ENCODE results near the gene ALDH4A1. TPM values are rescaled to one million over a fixed set of nuclear protein-coding genes. Genes with fewer than 3 reads are reported as not detected.
"Not testable (repeated sequence)": the region's sequence is repeated elsewhere in the genome, so short reads cannot be mapped to it uniquely, and the experiment has no call there.

Gene ALDH4A1
- total RNA-seq, 1 donor: 0.73 TPM

DNA sequence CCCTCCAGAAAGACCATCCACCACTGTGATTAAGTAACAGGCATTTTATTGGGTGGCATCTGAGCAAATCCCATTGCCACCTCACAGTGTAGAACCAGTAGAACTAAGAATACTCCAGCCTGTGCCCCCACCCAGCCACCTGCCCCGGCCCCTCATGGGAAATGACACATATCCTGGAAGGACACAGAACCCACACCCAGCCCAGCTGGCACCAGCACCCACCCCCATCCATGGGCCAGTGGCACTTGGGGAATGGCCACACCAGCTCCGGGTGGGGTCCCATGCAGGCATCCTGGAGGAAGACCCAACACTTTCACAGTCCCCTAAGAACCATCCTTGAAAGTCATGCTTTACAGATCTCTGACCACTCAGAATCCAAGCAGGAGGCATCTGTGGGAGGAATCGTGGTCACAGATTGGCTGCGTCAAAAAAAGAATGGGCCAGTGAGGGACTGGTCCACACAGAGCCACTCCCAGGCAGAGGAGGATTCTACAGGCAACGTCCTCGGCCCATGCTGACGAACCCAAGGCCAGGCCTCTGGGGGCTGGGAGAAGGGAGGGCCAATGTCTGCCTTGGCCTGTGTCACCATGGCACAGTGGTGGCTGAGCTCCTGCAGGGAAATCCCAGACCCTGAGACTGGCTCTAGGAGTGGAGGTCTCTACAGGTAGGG lies 30.8 kb downstream of the ALDH4A1 start:
- Histone ChIP-seq H3K4me1 (ENCODE audit: insufficient read depth, low read length) (no peaks in the 10 kb centered on the region), H3K27me3 (ENCODE audit: insufficient read depth, low read length) (no peaks in the 10 kb centered on the region), H3K4me3 (ENCODE audit: low read length) (no peak overlapping the region), H3K9me3 (ENCODE audit: low read depth, low read length) (no peaks in the 10 kb centered on the region)

- Histone ChIP-seq H3K27me3 (ENCODE audit: insufficient read depth, low read length) (no peaks in the 10 kb centered on the region), H3K4me1 (ENCODE audit: insufficient read depth, low read length) (no peaks in the 10 kb centered on the region), H3K9me3 (ENCODE audit: low read depth, low read length) (no peaks in the 10 kb centered on the region), H3K4me3 (ENCODE audit: low read length) (no peak overlapping the region)
Measured at GRCh38 chr1:18870957-18871356, 31.4 kb downstream of the ALDH4A1 start.

- H3K27me3 ChIP-seq (ENCODE audit: insufficient read depth, low read length); H3K4me1 ChIP-seq (ENCODE audit: insufficient read depth, low read length); H3K9me3 ChIP-seq (ENCODE audit: low read depth, low read length); H3K4me3 ChIP-seq (ENCODE audit: low read length): not testable (repeated sequence)
Measured at GRCh38 chr1:18870595-18870865, 31.8 kb downstream of the ALDH4A1 start.

- no peaks in the 10 kb centered on the region for H3K4me1 ChIP-seq (ENCODE audit: insufficient read depth, low read length)
- H3K27me3 ChIP-seq (ENCODE audit: insufficient read depth, low read length): no peaks in the 10 kb centered on the region
- H3K4me3 ChIP-seq (ENCODE audit: low read length): no peak overlapping the region
Measured at GRCh38 chr1:18869847-18870594, 32.3 kb downstream of the ALDH4A1 start.

GRCh38 chr1:18868801-18869424 lies 33.4 kb downstream of the ALDH4A1 start:
- H3K9me3 ChIP-seq (ENCODE audit: low read depth, low read length): no peaks in the 10 kb centered on the region
- H3K27me3 ChIP-seq (ENCODE audit: insufficient read depth, low read length): no peaks in the 10 kb centered on the region

More at GRCh38 chr1:18869847-18870594, 32.3 kb downstream of the ALDH4A1 start:
- no peaks in the 10 kb centered on the region for H3K9me3 ChIP-seq (ENCODE audit: low read depth, low read length)

GRCh38 chr1:18868354-18868753 lies 34.0 kb downstream of the ALDH4A1 start:
- H3K4me1 ChIP-seq (ENCODE audit: insufficient read depth, low read length): no peaks in the 10 kb centered on the region
- H3K4me3 ChIP-seq (ENCODE audit: low read length): no peak overlapping the region
- no peaks in the 10 kb centered on the region for H3K27me3 ChIP-seq (ENCODE audit: insufficient read depth, low read length)
- no peaks in the 10 kb centered on the region for H3K9me3 ChIP-seq (ENCODE audit: low read depth, low read length)

More at GRCh38 chr1:18868801-18869424, 33.4 kb downstream of the ALDH4A1 start:
- Histone ChIP-seq H3K4me1 (ENCODE audit: insufficient read depth, low read length) (no peaks in the 10 kb centered on the region), H3K4me3 (ENCODE audit: low read length) (no peak overlapping the region)

- no peaks in the 10 kb centered on the region for H3K27me3 ChIP-seq (ENCODE audit: insufficient read depth, low read length)
- no peak overlapping the region for H3K4me3 ChIP-seq (ENCODE audit: low read length)
- no peaks in the 10 kb centered on the region for H3K9me3 ChIP-seq (ENCODE audit: low read depth, low read length)
- no peaks in the 10 kb centered on the region for H3K4me1 ChIP-seq (ENCODE audit: insufficient read depth, low read length)
Measured at GRCh38 chr1:18866846-18867245, 35.5 kb downstream of the ALDH4A1 start.

DNA sequence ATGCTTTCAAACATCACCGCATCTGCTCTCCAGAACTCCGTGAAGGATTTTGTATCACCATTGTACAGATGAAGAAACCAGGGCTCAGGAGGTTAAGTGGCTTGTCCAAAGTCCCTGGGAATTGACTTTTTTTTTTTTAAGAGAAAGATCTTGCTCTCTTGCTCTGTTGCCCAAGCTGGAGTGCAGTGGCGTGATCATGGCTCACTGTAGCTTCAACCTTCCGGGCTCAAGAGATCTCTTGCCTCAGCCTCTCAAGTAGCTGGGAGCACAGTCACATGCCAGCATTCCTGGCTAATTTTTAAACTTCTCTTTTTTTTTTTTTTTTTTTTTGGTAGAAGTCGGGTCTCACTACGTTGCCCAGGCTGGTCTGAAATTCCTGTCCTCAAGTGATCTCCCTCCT lies 36.0 kb downstream of the ALDH4A1 start:
- no peak overlapping the region for H3K4me3 ChIP-seq (ENCODE audit: low read length)
- no peaks in the 10 kb centered on the region for H3K9me3 ChIP-seq (ENCODE audit: low read depth, low read length)
- no peaks in the 10 kb centered on the region for H3K4me1 ChIP-seq (ENCODE audit: insufficient read depth, low read length)
- no peaks in the 10 kb centered on the region for H3K27me3 ChIP-seq (ENCODE audit: insufficient read depth, low read length)

- H3K9me3 ChIP-seq (ENCODE audit: low read depth, low read length): no peaks in the 10 kb centered on the region
- H3K27me3 ChIP-seq (ENCODE audit: insufficient read depth, low read length): no peaks in the 10 kb centered on the region
- no peak overlapping the region for H3K4me3 ChIP-seq (ENCODE audit: low read length)
- H3K4me1 ChIP-seq (ENCODE audit: insufficient read depth, low read length): no peaks in the 10 kb centered on the region
Measured at GRCh38 chr1:18865176-18865575, 37.2 kb downstream of the ALDH4A1 start.

GRCh38 chr1:18861590-18861989 lies 40.8 kb downstream of the ALDH4A1 start:
- Histone ChIP-seq H3K27me3 (ENCODE audit: insufficient read depth, low read length) (no peaks in the 10 kb centered on the region), H3K4me1 (ENCODE audit: insufficient read depth, low read length) (no peaks in the 10 kb centered on the region), H3K4me3 (ENCODE audit: low read length) (no peak overlapping the region), H3K9me3 (ENCODE audit: low read depth, low read length) (no peaks in the 10 kb centered on the region)

DNA sequence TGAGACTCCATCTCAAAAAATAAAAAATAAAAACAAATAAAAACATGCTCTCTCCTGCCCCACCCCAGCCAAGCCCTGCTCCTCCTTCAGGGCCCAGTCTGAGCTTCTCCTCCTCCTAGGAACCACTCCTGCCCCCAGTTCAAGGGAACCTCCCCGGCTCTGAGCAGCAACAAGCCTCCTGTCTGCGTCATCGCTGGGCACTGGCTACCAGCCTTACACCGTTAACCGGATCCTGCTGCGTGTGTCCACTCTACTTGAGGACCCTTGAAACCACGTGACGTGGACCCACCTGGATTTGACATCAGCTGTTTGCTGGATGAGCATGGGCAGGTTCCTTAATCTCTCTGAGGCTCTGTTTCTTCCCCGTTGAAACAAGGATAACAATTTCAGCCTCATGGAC lies 41.3 kb downstream of the ALDH4A1 start:
- no peaks in the 10 kb centered on the region for H3K4me1 ChIP-seq (ENCODE audit: insufficient read depth, low read length)
- H3K4me3 ChIP-seq (ENCODE audit: low read length): no peak overlapping the region
- no peaks in the 10 kb centered on the region for H3K9me3 ChIP-seq (ENCODE audit: low read depth, low read length)
- no peaks in the 10 kb centered on the region for H3K27me3 ChIP-seq (ENCODE audit: insufficient read depth, low read length)

- Histone ChIP-seq H3K4me1 (ENCODE audit: insufficient read depth, low read length) (no peaks in the 10 kb centered on the region), H3K9me3 (ENCODE audit: low read depth, low read length) (no peaks in the 10 kb centered on the region), H3K27me3 (ENCODE audit: insufficient read depth, low read length) (no peaks in the 10 kb centered on the region), H3K4me3 (ENCODE audit: low read length) (no peak within 1 kb of the TSS)
Measured at GRCh38 chr1:18859560-18859959, 42.8 kb downstream of the ALDH4A1 start, which contains the start of gene TAS1R2. TSS of gene TAS1R2 (minus strand) at chr1:18859660. CDS start at chr1:18859660, 0 bp downstream.

GRCh38 chr1:18858070-18858688 lies 44.2 kb downstream of the ALDH4A1 start:
- no peaks in the 10 kb centered on the region for H3K4me1 ChIP-seq (ENCODE audit: insufficient read depth, low read length)
- H3K4me3 ChIP-seq (ENCODE audit: low read length): no peak overlapping the region
- H3K27me3 ChIP-seq (ENCODE audit: insufficient read depth, low read length): no peaks in the 10 kb centered on the region
- H3K9me3 ChIP-seq (ENCODE audit: low read depth, low read length): no peaks in the 10 kb centered on the region

DNA sequence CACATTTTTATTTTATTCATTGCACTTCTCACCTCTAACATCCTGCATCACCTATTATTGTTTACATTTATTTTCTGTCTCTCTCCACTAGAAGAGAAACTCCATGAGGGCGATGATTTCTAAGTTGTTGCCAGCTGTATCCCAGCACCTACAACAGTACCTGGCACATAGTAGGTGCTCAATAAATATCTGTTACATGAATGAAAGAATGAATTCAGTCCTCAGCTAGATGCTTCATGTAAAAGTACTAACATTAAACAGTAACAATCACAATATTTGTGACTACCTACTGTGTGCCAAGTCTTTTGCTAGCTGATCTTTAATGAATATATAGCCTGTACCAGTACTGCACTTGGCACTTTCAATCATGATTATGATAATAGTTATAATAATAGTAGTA lies 45.9 kb downstream of the ALDH4A1 start:
- H3K27me3 ChIP-seq (ENCODE audit: insufficient read depth, low read length): no peaks in the 10 kb centered on the region
- H3K4me1 ChIP-seq (ENCODE audit: insufficient read depth, low read length): no peaks in the 10 kb centered on the region
- no peaks in the 10 kb centered on the region for H3K9me3 ChIP-seq (ENCODE audit: low read depth, low read length)
- no peak overlapping the region for H3K4me3 ChIP-seq (ENCODE audit: low read length)

DNA sequence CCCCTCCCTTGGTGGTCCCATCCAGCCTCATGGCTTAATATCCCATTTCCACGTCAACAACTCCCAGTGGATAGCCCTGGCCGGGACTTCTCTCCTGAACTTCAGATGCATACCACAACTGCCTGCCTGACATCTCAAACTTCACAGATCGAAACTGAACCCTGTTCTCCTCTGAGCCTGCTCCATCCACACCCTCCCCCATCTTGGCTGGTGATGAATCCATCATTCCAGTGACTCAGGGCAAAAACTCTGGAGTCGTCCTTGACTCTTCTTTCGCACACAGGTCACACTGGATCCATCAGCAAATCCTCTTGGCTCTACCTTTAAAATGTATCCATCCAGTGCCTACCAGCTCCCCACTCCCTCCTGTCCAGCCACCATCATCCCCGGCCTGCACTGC lies 46.8 kb downstream of the ALDH4A1 start:
- Histone ChIP-seq H3K4me3 (ENCODE audit: low read length) (no peak overlapping the region), H3K4me1 (ENCODE audit: insufficient read depth, low read length) (no peaks in the 10 kb centered on the region), H3K27me3 (ENCODE audit: insufficient read depth, low read length) (no peaks in the 10 kb centered on the region), H3K9me3 (ENCODE audit: low read depth, low read length) (no peaks in the 10 kb centered on the region)

Data from mononuclear cell (primary cell).